ENCODE results near the gene PSMD8. TPM values are rescaled to one million over a fixed set of nuclear protein-coding genes. Genes with fewer than 3 reads are reported as not detected.
"Not testable (repeated sequence)": the region's sequence is repeated elsewhere in the genome, so short reads cannot be mapped to it uniquely, and the experiment has no call there.

PSMD8 gene
- total and polyA plus RNA-seq, 12 donors = 113 to 513 (median 302) TPM

- peaks cover 0 to 17% (median 11%) of the 10 kb centered on the region in 9 donors for H3K4me1 ChIP-seq
- intact Hi-C loops (cut with DNase I) = loop anchor here in 7 of 10 donors (10.0 kb wide), 4 partner anchors 110 to 1070 kb away; partner anchors contain the start of genes MRPS12 (in 1 of the 7) and SARS2 (in 1 of the 7)
- H3K36me3 ChIP-seq = peaks cover 0 to 50% (median 12%) of the 10 kb centered on the region in 9 donors
- TF ChIP-seq CTCF (IDR thresholded peaks at IDR 0.05) = no peak
- H3K4me3 ChIP-seq = no peak overlapping the region
- 94 to 97% methylated on average over 8 of the region's 8 CpGs for WGBS, 2 donors
- DNase-seq = no peak
- H3K27me3 ChIP-seq = peaks cover 0 to 14% (median 8%) of the 10 kb centered on the region in 7 donors
- ATAC-seq = no peak
- no peak overlapping the region for H3K27ac ChIP-seq
- H3K9me3 ChIP-seq = no peaks in the 10 kb centered on the region
Measured at GRCh38 chr19:38405276-38405675, 30.9 kb downstream of the PSMD8 start.

- no peaks in the 10 kb centered on the region for H3K9me3 ChIP-seq
- H3K27me3 ChIP-seq = peaks cover 0 to 1% (median 0%) of the 10 kb centered on the region in 7 donors
- H3K4me1 ChIP-seq = no peaks in the 10 kb centered on the region
- 29 to 37% methylated on average over 7 of the region's 7 CpGs for WGBS, 2 donors
- DNase-seq (peak; percentile 30 to 50), ATAC-seq (peak in 7 of 8 donors; percentile 55 to 83 (median 73))
- no peak overlapping the region for H3K27ac ChIP-seq
- intact Hi-C loops (cut with DNase I) = loop anchor here in 7 of 10 donors (10.0 kb wide), 4 partner anchors 105 to 1065 kb away; partner anchors contain the start of genes MRPS12 (in 1 of the 7) and SARS2 (in 1 of the 7)
- no peak overlapping the region for H3K4me3 ChIP-seq
- TF ChIP-seq CTCF (IDR thresholded peaks at IDR 0.05) = no peak
- H3K36me3 ChIP-seq = peaks cover 0 to 68% (median 12%) of the 10 kb centered on the region in 9 donors
Measured at GRCh38 chr19:38409631-38410133, 35.3 kb downstream of the PSMD8 start.

- ATAC-seq; H3K4me1 ChIP-seq; H3K4me3 ChIP-seq; H3K27me3 ChIP-seq; DNase-seq; H3K27ac ChIP-seq; intact Hi-C loops (cut with DNase I); H3K9me3 ChIP-seq: not testable (repeated sequence)
- peaks cover 0 to 65% (median 7%) of the 10 kb centered on the region in 9 donors for H3K36me3 ChIP-seq
- 67 to 71% methylated on average over 6 of the region's 6 CpGs for WGBS, 2 donors
Measured at GRCh38 chr19:38410407-38410806, 36.0 kb downstream of the PSMD8 start.

DNA sequence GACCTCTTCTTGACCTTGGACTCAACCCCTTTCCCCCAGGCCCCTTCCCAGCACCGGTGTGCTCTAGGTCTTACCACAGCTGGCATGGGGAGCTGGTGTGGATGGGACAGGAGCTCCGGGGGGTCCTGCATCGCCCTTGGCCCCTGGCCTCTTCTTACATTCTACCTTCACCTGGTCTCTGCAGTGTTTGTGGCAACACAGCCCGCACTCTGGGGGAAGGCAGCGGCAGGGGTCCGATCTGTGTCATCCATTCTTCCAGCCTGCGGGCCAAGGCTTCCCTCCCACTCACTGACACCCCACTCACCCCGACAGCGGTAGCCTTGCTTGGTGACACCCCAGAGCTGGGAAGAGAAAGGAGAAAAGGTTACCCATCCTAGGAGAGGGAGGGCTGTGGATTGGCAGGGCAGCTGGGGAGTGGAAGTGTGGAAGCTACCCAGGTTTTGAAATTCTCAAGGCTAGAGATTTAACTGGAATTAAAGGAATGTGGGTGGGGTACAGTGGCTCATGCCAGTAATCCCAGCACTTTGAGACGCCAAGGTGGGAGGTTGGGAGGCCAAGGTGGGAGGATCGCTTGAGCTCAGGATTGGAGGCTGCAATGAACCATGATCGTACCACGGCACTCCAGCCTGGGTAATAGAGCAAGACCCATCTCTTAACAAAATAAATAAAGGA is 36.8 kb downstream of the PSMD8 start:
- WGBS, 2 donors = 83 to 84% methylated on average over 13 of the region's 13 CpGs
- Histone ChIP-seq H3K4me3 (no peak overlapping the region), H3K36me3 (peaks cover 0 to 60% (median 7%) of the 10 kb centered on the region in 9 donors), H3K4me1 (no peaks in the 10 kb centered on the region), H3K27ac (no peak overlapping the region), H3K9me3 (no peaks in the 10 kb centered on the region), H3K27me3 (peaks cover 0 to 4% (median 0%) of the 10 kb centered on the region in 7 donors)
- ATAC-seq = peak in 1 of 8 donors; percentile 35
- DNase-seq = no peak
- intact Hi-C loops (cut with DNase I) = no loop called here
- TF ChIP-seq CTCF (IDR thresholded peaks at IDR 0.05) = no peak

DNA sequence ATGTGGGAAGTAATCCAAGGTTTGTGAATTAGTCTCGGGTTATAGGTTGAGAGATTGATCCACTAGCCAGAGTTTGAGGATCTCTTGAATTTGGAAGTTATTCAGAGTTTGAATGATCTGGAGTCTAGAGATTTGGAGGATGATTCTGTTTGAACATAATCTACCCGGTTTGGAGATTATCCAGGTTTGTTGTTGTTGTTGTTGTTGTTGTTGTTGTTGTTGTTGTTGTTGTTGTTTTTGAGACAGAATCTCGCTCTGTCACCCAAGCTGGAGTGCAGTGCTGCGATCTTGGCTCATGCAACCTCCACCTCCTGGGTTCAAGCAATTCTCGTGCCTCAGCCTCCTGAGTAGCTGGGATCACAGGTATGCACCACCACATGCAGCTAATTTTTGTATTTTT is 37.5 kb downstream of the PSMD8 start:
- intact Hi-C loops (cut with DNase I); H3K9me3 ChIP-seq; ATAC-seq; DNase-seq; H3K27me3 ChIP-seq; H3K4me3 ChIP-seq; H3K4me1 ChIP-seq; H3K27ac ChIP-seq: not testable (repeated sequence)
- 92% methylated on average over 5 of the region's 5 CpGs for WGBS, 2 donors
- H3K36me3 ChIP-seq = peaks cover 0 to 53% (median 4%) of the 10 kb centered on the region in 9 donors

All from heart right ventricle (tissue), 16 donors.